Measurements from ENCODE around the gene SYNJ2BP.
"Not testable (repeated sequence)": the region's sequence is repeated elsewhere in the genome, so short reads cannot be mapped to it uniquely, and the experiment has no call there.

SYNJ2BP gene, protein sequence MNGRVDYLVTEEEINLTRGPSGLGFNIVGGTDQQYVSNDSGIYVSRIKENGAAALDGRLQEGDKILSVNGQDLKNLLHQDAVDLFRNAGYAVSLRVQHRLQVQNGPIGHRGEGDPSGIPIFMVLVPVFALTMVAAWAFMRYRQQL

GRCh38 chr14:70416725-70417349, at the start of gene SYNJ2BP:
TSS of gene SYNJ2BP (minus strand) at chr14:70417090. CDS start at chr14:70416963, 127 bp downstream.
- peak; percentile 24 to 25 for DNase-seq (ENCODE audit: low read depth in 2 of 2)

- DNase-seq (ENCODE audit: low read depth in 2 of 2): no peak
These were observed 37.8 kb upstream of the SYNJ2BP start for GRCh38 chr14:70454731-70455130.

DNA sequence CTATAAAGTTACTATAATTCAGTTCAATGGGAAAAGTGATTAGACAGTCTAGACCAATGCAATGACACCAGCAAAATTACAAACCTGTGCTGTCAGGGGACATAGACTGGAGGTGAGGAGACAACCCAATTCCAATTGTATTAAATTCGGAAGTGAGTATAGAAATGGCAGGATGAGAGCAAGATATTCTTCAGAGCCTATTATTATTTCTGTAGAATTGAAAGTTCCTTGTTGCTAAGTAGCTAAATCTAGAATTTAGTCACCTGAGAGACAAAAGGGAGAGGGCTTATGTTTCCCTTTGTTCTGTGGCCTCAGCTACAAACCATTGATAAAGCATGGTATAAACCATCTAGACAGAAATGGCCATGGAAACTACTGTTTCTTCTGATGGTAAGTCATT, 35.0 kb upstream of the SYNJ2BP start, which contains the start of gene ADAM21:
TSS of gene ADAM21 (plus strand) at position 301 of the 400 bp plus-strand sequence. CDS start 5,326 bp downstream, outside the sequence.
- DNase-seq (ENCODE audit: low read depth in 2 of 2): no peak

GRCh38 chr14:70448633-70449340, 31.9 kb upstream of the SYNJ2BP start:
- DNase-seq (ENCODE audit: low read depth in 2 of 2): no peak

DNA sequence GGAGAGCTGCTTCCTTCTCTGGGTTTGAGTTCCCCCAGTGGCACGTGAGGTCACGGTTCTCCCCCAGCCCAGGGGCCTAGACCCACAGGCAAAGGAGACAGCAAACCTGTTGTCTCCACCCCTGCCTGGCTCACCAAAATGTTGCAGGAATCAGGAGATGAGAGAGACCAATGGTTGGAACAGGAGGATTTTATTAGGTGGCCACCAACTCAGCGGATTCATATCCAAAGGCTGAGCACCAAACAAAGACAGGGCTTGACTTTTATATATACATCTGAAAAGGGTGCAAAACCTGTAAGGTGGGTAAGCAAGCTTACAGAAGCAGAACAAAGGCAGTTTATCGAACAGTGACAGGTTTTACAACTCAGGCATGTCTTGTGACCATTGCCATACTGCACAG, 25.9 kb upstream of the SYNJ2BP start:
- no peak for DNase-seq (ENCODE audit: low read depth in 2 of 2)

- DNase-seq (ENCODE audit: low read depth in 2 of 2): no peak
These were observed 24.8 kb upstream of the SYNJ2BP start for GRCh38 chr14:70441641-70442040.

GRCh38 chr14:70436867-70437266, 20.0 kb upstream of the SYNJ2BP start:
- DNase-seq (ENCODE audit: low read depth in 2 of 2): no peak

DNA sequence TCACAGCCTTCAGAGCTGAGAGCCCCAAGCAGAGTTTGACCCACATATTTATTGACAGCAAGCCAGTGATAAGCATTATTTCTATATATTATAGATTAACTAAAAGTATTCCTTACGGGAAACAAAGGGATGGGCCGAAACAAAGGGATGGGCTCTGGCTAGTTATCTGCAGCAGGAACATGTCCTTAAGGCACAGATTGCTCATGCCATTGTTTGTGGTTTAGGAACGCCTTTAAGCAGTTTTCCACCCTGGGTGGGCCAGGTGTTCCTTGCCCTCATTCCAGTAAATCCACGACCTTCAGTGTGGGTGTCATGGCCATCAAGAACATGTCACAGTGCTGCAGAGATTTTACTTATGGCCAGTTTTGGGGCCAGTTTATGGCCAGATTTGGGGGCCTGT, 9.7 kb upstream of the SYNJ2BP start:
- DNase-seq (ENCODE audit: low read depth in 2 of 2): not testable (repeated sequence)

GRCh38 chr14:70425354-70425753, 8.5 kb upstream of the SYNJ2BP start:
- DNase-seq (ENCODE audit: low read depth in 2 of 2): no peak

- DNase-seq (ENCODE audit: low read depth in 2 of 2): no peak
These were observed 5.6 kb upstream of the SYNJ2BP start for GRCh38 chr14:70422538-70422937.

DNA sequence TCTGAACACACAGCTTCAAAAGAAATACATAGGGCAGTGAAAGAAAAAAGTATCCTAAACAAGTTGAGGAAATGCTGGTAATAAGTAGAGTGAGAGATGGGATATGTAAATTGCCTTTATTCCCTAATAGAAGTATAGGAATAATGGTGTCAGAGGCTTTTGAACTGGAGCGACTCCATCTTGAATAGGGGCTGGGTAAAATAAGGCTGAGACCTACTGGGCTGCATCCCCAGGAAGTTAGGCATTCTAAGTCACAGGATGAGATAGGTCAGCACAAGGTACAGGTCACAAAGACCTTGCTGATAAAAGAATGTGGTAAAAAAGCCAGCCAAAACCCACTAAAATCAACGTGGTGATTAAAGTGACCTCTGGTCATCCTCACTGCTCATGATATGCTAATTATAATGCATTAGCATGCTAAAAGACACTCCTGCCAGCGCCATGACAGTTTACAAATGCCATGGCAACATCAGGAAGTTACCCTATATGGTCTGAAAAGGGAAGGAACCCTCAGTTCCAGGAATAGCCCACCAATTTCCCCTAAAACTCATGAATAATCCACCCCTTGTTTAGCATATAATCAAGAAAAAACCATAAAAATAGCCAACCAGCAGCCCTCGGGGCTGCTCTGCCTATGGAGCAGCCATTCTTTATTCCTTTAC, 2.5 kb upstream of the SYNJ2BP start:
- DNase-seq (ENCODE audit: low read depth in 2 of 2): not testable (repeated sequence)

GRCh38 chr14:70416338-70416724, 559 bp downstream of the SYNJ2BP start:
- no peak for DNase-seq (ENCODE audit: low read depth in 2 of 2)

DNA sequence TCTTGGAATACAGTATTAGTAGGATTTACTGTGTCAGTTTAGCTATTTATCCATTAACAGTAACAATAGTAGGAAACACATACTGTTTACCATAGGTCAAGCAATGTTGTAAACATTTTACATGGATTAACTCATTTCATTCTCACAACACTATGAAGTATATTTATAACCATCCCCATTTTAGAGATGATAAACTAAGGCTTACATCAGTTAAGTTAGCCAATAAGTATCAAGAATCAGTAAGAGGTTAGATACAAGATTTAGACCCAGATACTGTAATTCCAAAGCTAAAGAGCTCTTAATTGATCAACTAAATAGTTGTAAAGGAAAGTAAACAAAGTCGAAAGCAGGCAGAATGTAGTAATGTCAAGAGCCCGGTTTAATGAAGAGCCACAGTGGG, 1.1 kb downstream of the SYNJ2BP start:
- no peak for DNase-seq (ENCODE audit: low read depth in 2 of 2)

- no peak for DNase-seq (ENCODE audit: low read depth in 2 of 2)
These were observed 9.3 kb downstream of the SYNJ2BP start for GRCh38 chr14:70407621-70408020.

- not testable (repeated sequence) for DNase-seq (ENCODE audit: low read depth in 2 of 2)
These were observed 10.7 kb downstream of the SYNJ2BP start for GRCh38 chr14:70406216-70406615.

GRCh38 chr14:70403335-70403734, 13.6 kb downstream of the SYNJ2BP start:
- DNase-seq (ENCODE audit: low read depth in 2 of 2): not testable (repeated sequence)

DNA sequence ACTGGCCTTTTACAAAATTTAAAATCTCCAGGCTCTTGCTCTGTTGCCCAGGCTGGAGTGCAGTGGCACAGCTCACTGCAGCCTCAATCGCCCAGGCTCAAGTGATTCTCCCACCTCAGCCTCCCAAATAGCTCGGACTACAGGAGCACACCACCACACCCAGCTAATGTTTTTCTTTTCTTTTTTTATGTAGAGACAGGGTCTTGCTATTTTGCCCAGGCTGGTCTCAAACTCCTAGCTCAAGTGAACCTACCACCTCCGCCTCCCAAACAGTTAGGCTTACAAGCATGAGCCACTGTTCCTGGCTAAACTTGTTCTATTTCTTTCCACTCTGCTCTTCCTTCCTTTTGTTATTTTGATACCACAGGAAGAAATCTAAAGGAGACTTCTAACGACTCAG, 15.2 kb downstream of the SYNJ2BP start:
- DNase-seq (ENCODE audit: low read depth in 2 of 2): no peak

GRCh38 chr14:70398706-70399431, 18.0 kb downstream of the SYNJ2BP start:
- no peak for DNase-seq (ENCODE audit: low read depth in 2 of 2)

- no peak for DNase-seq (ENCODE audit: low read depth in 2 of 2)
These were observed 18.6 kb downstream of the SYNJ2BP start for GRCh38 chr14:70398280-70398679.

DNA sequence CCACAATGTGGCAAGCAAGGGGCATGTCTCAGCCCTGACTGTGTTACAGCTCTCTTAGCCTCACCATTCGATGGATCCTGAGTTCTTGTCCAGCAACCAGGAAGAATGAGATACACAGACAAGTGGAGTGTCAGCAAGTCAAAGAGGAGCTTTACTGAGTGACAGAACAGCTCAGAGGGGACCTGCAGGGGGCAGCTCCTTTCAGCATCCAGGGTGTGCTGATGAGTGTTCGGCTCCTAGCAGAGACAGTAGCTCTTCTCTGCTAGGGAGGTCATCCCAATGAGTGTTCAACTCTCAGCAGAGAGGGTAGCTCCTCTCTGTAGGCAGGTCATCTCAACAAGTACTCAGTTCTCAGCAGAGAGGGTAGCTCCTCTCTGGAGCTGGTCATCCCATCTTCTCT, 19.1 kb downstream of the SYNJ2BP start:
- no peak for DNase-seq (ENCODE audit: low read depth in 2 of 2)

GRCh38 chr14:70394674-70395306, 22.1 kb downstream of the SYNJ2BP start:
- DNase-seq (ENCODE audit: low read depth in 2 of 2): no peak

Data from activated CD4-positive, alpha-beta T cell treated with anti-CD3 and anti-CD28 coated beads for 24 hours (primary cell).